NCI-H2196 (cell line): Measurements from ENCODE around the gene MBNL2.

Experiments used
- DNase-seq: peaks from one replicate; lab custom pipeline; 2025; ENCODE audit not compliant: unreplicated experiment; lab: John Stamatoyannopoulos, UW

Gene MBNL2

GRCh38 chr13:97319113-97319720, 97.1 kb downstream of the MBNL2 start:
- DNase-seq: no peak

GRCh38 chr13:97321101-97321500, 99.0 kb downstream of the MBNL2 start:
- no peak for DNase-seq

- DNase-seq: no peak
Observed at GRCh38 chr13:97321616-97322321, 99.6 kb downstream of the MBNL2 start.

- no peak for DNase-seq
Observed at GRCh38 chr13:97322740-97323342, 100.7 kb downstream of the MBNL2 start.

GRCh38 chr13:97324115-97324514, 102.0 kb downstream of the MBNL2 start:
- no peak for DNase-seq

- DNase-seq: no peak
Observed at GRCh38 chr13:97325738-97326137, 103.6 kb downstream of the MBNL2 start.

- no peak for DNase-seq
Observed at GRCh38 chr13:97327086-97327485, 105.0 kb downstream of the MBNL2 start.

- DNase-seq: no peak
Observed at GRCh38 chr13:97327506-97328221, 105.5 kb downstream of the MBNL2 start.

GRCh38 chr13:97328222-97328790, 106.2 kb downstream of the MBNL2 start:
- no peak for DNase-seq

- no peak for DNase-seq
Observed at GRCh38 chr13:97329331-97329730, 107.2 kb downstream of the MBNL2 start.

- DNase-seq: no peak
Observed at GRCh38 chr13:97330448-97330847, 108.3 kb downstream of the MBNL2 start.

- no peak for DNase-seq
Observed at GRCh38 chr13:97332742-97333141, 110.6 kb downstream of the MBNL2 start.

GRCh38 chr13:97333983-97334382, 111.8 kb downstream of the MBNL2 start:
- no peak for DNase-seq

GRCh38 chr13:97334690-97335089, 112.6 kb downstream of the MBNL2 start:
- no peak for DNase-seq

- no peak for DNase-seq
Observed at GRCh38 chr13:97335488-97336134, 113.5 kb downstream of the MBNL2 start.

GRCh38 chr13:97337985-97338499, 115.9 kb downstream of the MBNL2 start:
- DNase-seq: no peak

- DNase-seq: no peak
Observed at GRCh38 chr13:97338571-97338970, 116.4 kb downstream of the MBNL2 start.

- DNase-seq: no peak
Observed at GRCh38 chr13:97339019-97339987, 117.2 kb downstream of the MBNL2 start.

- no peak for DNase-seq
Observed at GRCh38 chr13:97339988-97340749, 118.0 kb downstream of the MBNL2 start.
